Stimulated activated CD8-positive, alpha-beta memory T cell treated with anti-CD3 and anti-CD28 coated beads, Interleukin-12 subunit alpha, Interleukin-12 subunit beta, amount 100 ng/mL, for 1 hour (primary cell): ENCODE results near the gene EXOC2.
"Not testable (repeated sequence)": the region's sequence is repeated elsewhere in the genome, so short reads cannot be mapped to it uniquely, and the experiment has no call there.

Experiments used
- DNase-seq: peaks from one replicate; pipeline ENCODE4 v3.0.0-alpha.2; 2020; ENCODE audit warnings: low read depth

Gene EXOC2

GRCh38 chr6:679282-679681, 13.7 kb downstream of the EXOC2 start:
- no peak for DNase-seq

GRCh38 chr6:678520-678919, 14.4 kb downstream of the EXOC2 start:
- DNase-seq, result no peak

GRCh38 chr6:677919-678318, 15.0 kb downstream of the EXOC2 start:
- no peak for DNase-seq

- no peak for DNase-seq
These were observed 18.0 kb downstream of the EXOC2 start for GRCh38 chr6:674956-675355.

- DNase-seq, result no peak
These were observed 18.5 kb downstream of the EXOC2 start for GRCh38 chr6:674406-674805.

DNA sequence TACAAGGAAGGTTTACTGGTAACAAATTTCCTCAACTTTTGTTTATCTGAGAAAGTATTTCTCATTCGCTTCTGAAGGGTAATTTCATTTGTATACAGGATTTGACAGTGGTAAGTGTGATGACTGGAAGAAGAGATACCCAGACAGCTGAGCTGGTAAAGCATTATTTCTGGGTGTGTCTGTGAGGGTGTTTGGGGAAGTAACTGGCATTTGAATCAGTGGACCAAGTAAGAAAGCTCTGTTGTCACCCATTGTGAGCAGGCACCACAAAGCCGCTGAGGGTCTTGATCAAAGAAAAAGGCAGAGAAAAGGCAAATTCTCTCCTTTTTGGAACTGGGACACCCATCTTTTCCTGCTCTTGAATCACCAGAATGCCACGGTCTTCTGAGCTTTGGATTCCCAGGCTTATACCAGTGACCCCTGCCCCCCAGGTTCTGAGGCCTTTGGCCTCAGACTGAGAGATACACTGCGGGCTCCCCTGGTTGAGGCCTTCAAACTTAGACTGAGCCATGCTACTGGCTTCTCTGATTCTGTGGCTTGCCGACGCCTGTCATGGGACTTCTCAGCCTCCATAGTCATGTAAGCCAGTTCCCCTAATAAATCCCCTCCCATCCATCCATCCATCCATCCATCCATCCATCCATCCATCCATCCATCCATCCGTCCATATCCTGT, 25.5 kb downstream of the EXOC2 start:
- no peak for DNase-seq

DNA sequence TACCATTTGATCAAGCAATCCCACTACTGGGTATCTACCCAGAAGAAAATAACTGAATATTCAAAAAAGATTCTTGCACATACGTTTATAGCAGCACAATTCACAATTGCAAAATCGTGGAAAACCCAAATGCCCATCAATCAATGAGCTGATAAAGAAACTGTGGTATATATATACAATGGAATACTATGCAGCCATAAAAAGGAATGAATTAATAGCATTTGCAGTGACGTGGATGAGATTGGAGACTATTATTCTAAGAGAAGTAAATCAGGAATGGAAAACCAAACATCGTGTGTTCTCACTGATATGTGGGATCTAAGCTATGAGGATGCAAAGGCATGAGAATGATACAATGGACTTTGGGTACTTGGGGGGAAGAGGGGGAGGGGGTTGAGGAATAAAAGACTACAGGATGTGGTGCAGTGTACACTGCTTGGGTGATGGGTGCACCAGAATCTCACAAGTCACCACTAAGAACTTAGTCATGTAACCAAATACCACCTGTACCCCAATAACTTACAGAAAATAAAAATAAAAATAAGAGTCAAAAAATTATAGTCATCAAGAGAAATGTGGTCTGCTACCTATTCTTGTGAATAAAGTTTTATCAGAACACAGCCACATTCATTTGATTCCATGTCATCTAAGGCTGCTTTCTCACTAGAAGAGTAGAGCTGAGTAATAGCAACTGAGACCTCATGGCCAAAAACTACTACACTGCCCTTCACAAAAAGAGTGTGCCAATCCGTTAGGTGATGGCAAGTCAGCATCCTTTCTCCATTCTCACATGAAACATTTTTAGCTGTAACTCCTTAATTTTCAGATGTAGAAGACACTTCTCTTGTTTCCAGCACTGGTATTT, 27.3 kb downstream of the EXOC2 start:
- no peak for DNase-seq

DNA sequence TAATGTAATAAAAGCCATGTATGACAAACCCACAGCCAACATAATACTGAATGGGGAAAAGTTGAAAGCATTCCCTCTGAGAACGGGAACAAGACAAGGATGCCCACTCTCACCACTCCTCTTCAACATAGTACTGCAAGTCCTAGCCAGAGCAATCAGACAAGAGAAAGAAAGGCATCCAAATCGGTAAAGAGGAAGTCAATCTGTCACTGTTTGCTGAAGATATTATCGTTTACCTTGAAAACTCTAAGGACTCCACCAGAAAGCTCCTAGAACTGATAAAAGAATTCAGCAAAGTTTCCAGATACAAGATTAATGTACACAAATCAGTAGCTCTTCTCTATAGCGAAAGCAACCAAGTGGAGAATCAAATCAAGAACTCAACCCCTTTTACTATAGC, 29.2 kb downstream of the EXOC2 start:
- not testable (repeated sequence) for DNase-seq

DNA sequence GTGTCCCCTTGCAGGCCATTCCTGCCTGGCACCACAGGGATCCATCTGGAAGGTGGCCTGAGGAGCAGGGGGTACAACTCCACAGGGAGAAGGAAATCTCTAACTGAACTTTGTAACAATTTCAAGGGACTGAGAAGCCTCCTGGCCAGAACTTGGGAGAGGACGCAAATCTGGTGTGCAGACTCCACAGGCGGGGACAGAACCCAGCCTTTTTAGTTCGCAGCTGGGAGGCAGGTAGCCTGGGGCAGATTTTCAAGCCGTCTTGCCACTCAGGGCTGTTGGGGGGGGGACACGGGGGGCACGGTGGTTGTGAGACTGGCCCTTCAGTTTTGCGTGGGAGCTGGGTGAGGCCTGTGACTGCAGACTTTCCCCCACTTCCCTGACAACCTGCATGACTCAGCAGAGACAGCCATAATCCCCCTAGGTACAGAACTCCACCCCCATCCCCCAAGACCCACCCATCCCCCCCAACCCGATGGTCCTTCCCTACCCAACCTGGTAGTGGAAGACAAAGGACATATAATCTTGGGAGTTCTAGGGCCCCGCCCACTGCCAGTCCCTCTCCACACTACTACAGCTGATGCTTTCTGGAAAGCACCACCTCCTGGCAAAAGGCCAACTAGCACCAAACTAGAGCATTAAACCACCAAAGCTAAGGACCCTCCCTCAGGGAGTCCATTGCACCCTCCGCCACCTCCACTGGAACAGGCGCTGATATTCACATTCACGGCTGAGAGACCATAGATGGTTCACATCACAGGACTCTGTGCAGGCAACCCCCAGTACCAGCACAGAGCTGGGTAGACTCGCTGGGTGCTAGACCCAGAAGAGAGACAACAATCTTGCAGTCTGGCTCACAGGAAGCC, 33.0 kb downstream of the EXOC2 start:
- DNase-seq, result no peak

- no peak for DNase-seq
These were observed 34.7 kb downstream of the EXOC2 start for GRCh38 chr6:658244-658643.

GRCh38 chr6:657743-658142, 35.2 kb downstream of the EXOC2 start:
- no peak for DNase-seq

DNA sequence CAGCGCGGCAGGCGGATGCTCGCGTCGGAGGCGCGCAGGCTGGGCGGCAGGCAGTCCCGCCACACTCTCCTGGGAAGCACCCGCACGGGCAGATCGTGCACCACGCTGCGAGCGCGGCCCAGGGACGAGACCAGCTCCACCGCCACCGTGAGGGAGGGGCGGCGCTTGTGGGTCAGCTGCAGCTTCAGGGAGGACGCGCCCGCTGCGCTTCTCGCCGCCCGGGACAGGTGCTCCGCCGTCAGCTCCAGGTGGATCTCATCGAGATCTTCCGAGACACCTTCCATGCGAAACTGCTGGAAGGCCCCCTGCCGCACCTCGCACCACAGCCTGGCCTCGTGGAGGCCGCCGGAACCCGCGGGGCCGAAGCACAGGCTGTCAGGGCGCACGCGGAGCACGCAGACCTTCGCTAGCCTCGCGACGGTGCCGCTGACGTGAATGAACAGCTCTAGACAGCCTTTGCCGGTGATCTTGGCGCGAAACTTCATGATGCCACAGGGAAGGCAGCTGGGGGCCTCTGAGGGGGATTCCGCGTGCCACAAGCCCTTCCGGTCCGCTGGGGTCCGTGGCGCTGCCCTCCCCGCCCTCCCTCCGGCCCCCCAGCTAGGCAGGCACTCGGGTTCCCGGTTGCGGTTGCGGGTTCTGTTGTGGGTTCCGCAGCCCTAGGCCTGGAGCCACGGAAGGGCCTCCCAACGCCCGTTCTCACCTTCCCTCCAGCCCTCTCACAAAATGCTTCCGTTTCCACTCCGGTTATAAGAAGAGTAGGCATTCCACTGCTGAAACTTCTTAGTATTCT, 36.3 kb downstream of the EXOC2 start, which contains the start of gene HUS1B:
Gene HUS1B, minus strand, starts transcription at position 641 of the 793 bp plus-strand sequence. Its CDS starts 156 bp downstream, at position 485.
- no peak for DNase-seq

DNA sequence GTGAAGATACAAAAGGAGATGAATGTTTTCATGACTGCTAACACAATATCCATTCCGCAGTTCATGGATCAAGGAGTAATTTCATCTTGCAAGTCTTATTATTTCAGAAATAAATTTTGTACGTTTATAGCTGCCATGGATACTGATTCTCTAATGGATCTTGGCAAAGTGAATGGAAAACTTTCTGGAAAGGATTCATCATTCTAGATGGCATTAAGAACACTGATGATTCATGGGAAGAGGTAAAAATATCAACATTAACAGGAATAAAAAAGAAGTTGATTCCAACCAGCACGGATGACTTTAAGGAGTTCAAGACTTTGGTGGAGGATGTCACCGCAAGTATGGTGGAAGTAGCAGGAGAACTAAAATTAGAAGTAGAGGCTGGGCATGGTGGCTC, 38.8 kb downstream of the EXOC2 start:
- DNase-seq, result no peak

- no peak for DNase-seq
These were observed 40.1 kb downstream of the EXOC2 start for GRCh38 chr6:652865-653264.

DNA sequence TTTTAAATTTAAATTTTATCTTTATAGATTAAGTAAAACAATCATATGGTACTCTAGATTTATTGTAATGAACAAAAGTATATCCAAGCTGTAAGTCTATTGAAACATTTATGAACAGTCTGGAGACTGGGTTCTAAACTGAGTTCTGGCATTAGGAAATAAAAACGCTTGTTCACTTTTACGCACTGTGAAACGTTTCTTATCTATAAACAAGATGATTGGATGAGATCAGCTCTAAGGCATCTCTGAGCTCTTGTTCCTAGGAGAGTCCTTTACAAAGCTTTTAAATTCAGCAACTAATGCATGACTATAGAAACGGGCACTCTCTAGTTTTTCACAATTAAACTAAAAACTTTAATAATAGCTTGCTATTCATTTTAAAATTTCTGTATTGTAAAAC, 42.8 kb downstream of the EXOC2 start:
- DNase-seq, result no peak

- no peak for DNase-seq
These were observed 50.1 kb downstream of the EXOC2 start for GRCh38 chr6:642805-643204.

GRCh38 chr6:641225-641985, 51.5 kb downstream of the EXOC2 start:
- no peak for DNase-seq

GRCh38 chr6:636488-636887, 56.5 kb downstream of the EXOC2 start:
- DNase-seq, result no peak

DNA sequence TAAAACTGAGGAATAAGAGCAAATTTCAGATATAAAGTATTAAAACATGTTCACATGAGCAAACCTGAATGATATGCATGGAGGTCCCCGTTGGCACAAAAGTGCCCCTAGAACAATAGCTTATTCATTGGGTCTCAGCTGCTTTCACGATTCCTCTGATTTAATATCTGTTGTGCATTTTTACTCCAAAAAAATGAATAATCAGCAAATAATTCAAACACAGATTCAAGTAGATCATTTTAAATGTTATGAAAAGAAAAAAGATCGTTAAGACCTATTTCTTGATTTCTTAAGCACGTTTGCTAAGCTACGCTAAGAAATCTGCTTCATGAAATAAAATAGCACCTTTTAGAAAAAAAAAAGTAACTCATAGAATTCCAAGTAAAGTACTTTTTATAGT, 57.7 kb downstream of the EXOC2 start:
- no peak for DNase-seq

GRCh38 chr6:633611-634010, 59.3 kb downstream of the EXOC2 start:
- DNase-seq, result no peak

DNA sequence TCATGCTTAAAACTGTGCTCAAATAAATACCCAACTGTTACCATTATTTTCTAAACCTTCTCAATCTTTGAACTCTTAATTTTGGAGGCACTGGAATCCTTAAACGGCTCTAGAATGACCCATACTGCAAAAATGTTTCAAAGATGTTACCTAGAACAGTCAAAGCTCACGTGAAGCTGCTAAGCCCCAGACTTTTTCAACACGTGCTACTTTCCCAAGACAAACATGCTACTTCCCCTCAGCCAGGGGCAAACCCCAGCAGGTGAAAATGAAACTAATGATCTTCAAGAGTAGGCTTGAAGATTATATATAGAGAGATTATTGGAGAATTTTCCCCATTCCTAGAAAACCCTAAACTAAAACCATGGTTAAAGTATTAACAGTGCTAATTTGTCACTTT, 64.2 kb downstream of the EXOC2 start:
- no peak for DNase-seq
